ENCODE data around the gene SEMA3F.

SEMA3F gene

GRCh38 chr3:50132421-50133282 lies 22.5 kb upstream of the SEMA3F start:
- DNase-seq: no peak

- no peak for DNase-seq
These were observed 21.9 kb upstream of the SEMA3F start for GRCh38 chr3:50133283-50133615.

DNA sequence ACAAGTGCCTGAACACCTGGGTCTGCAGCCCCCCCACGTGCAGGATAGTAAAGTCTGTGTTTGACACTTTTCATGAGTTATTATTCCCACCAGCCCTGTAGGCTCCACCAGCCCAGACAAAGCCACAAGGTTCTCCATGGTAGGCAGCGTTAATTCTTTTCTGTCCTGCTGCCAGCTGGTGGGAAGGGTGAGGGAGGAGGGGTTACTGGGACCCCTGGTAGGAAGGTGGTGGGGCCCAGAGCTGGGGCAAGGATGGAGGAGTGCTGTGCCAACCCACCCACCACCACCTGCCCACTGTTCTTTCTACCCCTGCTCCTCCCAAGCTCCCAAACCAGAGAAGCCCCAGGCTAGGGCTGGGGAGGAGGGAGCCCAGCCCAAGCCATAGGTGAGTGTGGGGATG lies 20.8 kb upstream of the SEMA3F start:
- no peak for DNase-seq

DNA sequence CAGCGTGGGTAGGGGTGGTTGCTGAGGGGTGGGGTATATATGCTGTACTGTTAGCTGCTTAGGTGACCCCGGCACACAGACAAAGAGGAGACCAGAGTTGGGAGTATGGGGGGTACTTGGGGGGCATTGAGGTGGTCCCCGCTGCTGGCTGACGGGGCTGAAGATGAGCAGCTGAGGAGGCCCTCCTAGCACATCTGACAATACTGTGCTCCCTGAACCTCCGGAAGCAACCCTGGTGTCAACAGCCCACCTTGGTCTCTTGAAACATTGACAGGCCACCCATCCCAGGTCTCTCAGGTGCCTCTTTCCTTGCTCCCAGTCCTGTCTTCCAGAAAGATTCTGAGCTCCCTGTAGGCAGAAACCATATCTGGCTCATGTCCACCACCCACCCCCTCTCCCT lies 19.2 kb upstream of the SEMA3F start:
- DNase-seq: no peak

- no peak for DNase-seq
These were observed 18.3 kb upstream of the SEMA3F start for GRCh38 chr3:50136714-50137405.

GRCh38 chr3:50137531-50137930 lies 17.6 kb upstream of the SEMA3F start:
- DNase-seq: no peak

- DNase-seq: no peak
These were observed 16.6 kb upstream of the SEMA3F start for GRCh38 chr3:50138266-50139200.

GRCh38 chr3:50139308-50139707 lies 15.8 kb upstream of the SEMA3F start:
- no peak for DNase-seq

DNA sequence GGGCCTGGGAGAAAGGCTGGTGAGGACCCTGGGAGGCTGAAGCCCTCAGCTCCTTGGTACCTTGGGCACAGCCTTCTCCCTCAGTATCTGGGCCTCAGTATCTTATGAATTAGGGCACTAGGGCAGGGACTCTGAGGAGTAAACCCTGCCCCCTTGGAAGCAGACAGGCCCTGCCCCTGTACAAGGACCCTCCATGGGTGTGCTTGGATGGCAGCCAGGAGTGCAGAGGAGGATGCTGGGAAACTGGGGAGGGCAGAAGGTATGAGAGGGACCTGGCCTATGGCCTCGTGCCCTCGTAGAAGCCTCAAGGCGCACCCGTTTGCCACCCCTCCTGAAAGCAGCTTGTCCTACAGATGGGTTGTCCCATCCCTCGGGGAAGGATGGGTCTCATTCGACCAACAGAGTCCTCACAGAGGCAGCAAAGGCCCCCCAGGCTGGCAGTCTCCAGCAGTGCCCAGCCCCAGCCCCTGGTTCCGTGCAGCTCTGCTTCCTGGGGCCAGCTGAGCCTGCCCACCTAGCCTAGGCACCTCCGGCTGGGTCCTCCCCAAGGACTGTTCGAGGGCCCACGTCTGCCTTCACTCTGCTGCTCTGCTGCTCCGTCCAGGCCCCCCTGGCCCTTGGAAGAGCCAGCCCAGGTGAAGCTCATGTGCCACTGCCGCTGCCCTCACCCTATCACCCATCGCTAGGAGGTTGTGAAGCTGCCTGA lies 15.3 kb upstream of the SEMA3F start:
- DNase-seq: no peak

GRCh38 chr3:50140990-50141389 lies 14.1 kb upstream of the SEMA3F start:
- DNase-seq: no peak

- DNase-seq: no peak
These were observed 8.7 kb upstream of the SEMA3F start for GRCh38 chr3:50146316-50146901.

DNA sequence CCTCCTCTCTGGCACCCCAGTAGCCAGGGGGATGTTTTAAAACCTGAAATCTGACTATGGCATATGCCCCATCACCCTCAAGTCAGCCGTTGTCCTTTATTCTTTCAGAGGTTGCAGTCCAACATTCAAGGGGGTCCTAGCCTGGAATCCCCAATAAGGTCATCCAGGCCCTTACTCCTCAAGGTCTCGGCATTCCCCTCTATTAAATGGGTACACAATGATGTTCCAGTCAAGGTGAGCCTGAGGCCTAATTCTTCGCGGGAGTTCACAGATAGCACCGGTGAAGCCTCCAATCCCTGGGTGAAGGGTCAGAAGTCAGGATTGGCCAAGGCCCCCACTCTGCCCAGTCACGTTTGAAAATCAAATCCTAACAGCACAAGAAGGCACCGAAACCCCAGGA lies 8.1 kb upstream of the SEMA3F start:
- DNase-seq: no peak

DNA sequence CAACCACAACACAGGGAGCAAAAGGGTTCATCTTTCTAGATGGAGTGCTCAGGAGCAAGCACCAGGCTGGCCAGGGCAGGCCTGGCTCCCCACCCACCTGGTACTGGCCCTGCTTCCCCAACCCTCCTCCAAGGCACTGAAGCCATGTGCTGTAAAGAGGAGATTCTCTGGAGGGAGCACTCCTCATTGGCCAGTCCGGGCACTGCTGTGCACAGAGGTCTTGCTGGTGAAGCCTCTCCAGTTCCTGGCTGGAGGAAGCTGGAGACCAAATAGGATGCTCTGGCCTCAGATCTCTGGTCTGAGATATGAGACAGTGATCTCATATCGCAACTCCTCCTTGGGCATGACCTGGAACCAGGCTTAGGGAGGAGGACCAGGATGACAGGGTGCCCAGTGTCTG lies 7.7 kb upstream of the SEMA3F start:
- DNase-seq: no peak

DNA sequence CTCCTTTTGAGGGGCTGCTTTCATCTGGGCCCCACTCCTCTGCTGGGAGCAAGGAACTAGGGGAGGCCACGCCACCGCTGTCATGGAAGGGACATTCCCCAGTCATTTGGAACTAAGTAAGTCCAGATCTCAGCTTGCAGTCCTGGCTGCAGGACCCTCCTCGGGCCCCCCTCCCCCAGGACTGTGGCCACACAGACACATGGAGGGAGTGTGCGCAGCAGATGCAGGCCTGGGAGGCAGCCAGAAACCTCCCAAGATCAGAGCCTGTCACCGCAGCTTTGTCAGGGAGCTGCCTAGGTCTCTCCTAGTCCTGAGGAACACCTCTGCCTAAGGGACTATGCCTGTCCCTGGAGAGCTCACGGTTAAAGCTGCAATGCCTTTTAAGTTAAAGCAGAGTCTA lies 7.3 kb upstream of the SEMA3F start:
- no peak for DNase-seq

- no peak for DNase-seq
These were observed 4.7 kb upstream of the SEMA3F start for GRCh38 chr3:50150404-50150750.

GRCh38 chr3:50150863-50151686 lies 4.0 kb upstream of the SEMA3F start:
- no peak for DNase-seq

- no peak for DNase-seq
These were observed 3.4 kb upstream of the SEMA3F start for GRCh38 chr3:50151728-50152127.

- no peak for DNase-seq
These were observed 1.2 kb upstream of the SEMA3F start for GRCh38 chr3:50153782-50154475.

- no peak for DNase-seq
These were observed 666 bp upstream of the SEMA3F start for GRCh38 chr3:50154476-50154839.

GRCh38 chr3:50155491-50155878 lies 361 bp downstream of the SEMA3F start:
- DNase-seq: no peak

- DNase-seq: no peak
These were observed 767 bp downstream of the SEMA3F start for GRCh38 chr3:50155891-50156290.
